Fibroblast of peridontal ligament (primary cell): ENCODE results near the gene RTEL1.
"Not testable (repeated sequence)": the region's sequence is repeated elsewhere in the genome, so short reads cannot be mapped to it uniquely, and the experiment has no call there.

Experiments
- DNase-seq: peaks from one replicate; pipeline ENCODE4 v3.0.0-alpha.2; 2010; ENCODE audit errors: extremely low read depth

Gene RTEL1

GRCh38 chr20:63657937-63658748 is at the start of gene RTEL1:
TSS of gene RTEL1 (plus strand) at chr20:63658312. CDS start at chr20:63659403, 1,091 bp downstream.
- DNase-seq = peak; percentile 89

GRCh38 chr20:63610581-63611435 is 47.3 kb upstream of the RTEL1 start:
- no peak for DNase-seq

- DNase-seq = no peak
These were observed 46.5 kb upstream of the RTEL1 start for GRCh38 chr20:63611646-63612045.

- no peak for DNase-seq
These were observed 45.7 kb upstream of the RTEL1 start for GRCh38 chr20:63612276-63612931.

- not testable (repeated sequence) for DNase-seq
These were observed 44.1 kb upstream of the RTEL1 start for GRCh38 chr20:63613863-63614594.

GRCh38 chr20:63617092-63617875 is 40.8 kb upstream of the RTEL1 start:
- DNase-seq = no peak

GRCh38 chr20:63617876-63618265 is 40.2 kb upstream of the RTEL1 start:
- DNase-seq = no peak

- no peak for DNase-seq
These were observed 39.7 kb upstream of the RTEL1 start for GRCh38 chr20:63618291-63618980.

GRCh38 chr20:63619086-63619485 is 39.0 kb upstream of the RTEL1 start:
- no peak for DNase-seq

- no peak for DNase-seq
These were observed 38.6 kb upstream of the RTEL1 start for GRCh38 chr20:63619505-63619904.

GRCh38 chr20:63620991-63621390 is 37.1 kb upstream of the RTEL1 start:
- no peak for DNase-seq

GRCh38 chr20:63622096-63622495 is 36.0 kb upstream of the RTEL1 start:
- DNase-seq = no peak

- DNase-seq = no peak
These were observed 35.4 kb upstream of the RTEL1 start for GRCh38 chr20:63622732-63623131.

GRCh38 chr20:63624486-63624885 is 33.6 kb upstream of the RTEL1 start:
- DNase-seq = peak; percentile 27

GRCh38 chr20:63625771-63626423 is 32.2 kb upstream of the RTEL1 start:
- DNase-seq = peak; percentile 34

- no peak for DNase-seq
These were observed 31.5 kb upstream of the RTEL1 start, which contains the start of gene GMEB2 for GRCh38 chr20:63626424-63627128. TSS of gene GMEB2 (minus strand) at chr20:63627101. CDS start at chr20:63619397, 7,704 bp downstream.

GRCh38 chr20:63627129-63627750 is 30.9 kb upstream of the RTEL1 start:
- peak; percentile 88 for DNase-seq

GRCh38 chr20:63627751-63628245 is 30.3 kb upstream of the RTEL1 start:
- DNase-seq = no peak
